Breast epithelium (tissue), 4 donors: ENCODE results near the gene UNC119. TPM values are rescaled to one million over a fixed set of nuclear protein-coding genes. Genes with fewer than 3 reads are reported as not detected.

Experiments used
- DNase-seq, 2 donors: peaks; one replicate each; pipeline ENCODE4 v3.0.0-alpha.2; 2019; ENCODE audit warnings: low spot score in 2 of 2
- H3K27ac ChIP-seq, 2 donors: fragments of 200-600 bp; sonication (generic) in 1 of 2; one replicate each; pipeline ENCODE4 v1.5.1; 2016 to 2019; ENCODE audit warnings: mild to moderate bottlenecking in 1 of 2
- H3K27me3 ChIP-seq, 2 donors: fragments of 200-600 bp; sonication (generic) in 1 of 2; one replicate each; pipeline versions ENCODE4 v1.5.1 to v1.6.0; 2017 to 2019; ENCODE audit warnings: control low read depth in 1 of 2, mild to moderate bottlenecking in 1 of 2
- H3K36me3 ChIP-seq: fragments of 200-600 bp; one replicate; pipeline ENCODE4 v1.5.1; 2019
- H3K4me1 ChIP-seq, 2 donors: fragments of 200-600 bp; sonication (generic); one replicate each; pipeline ENCODE4 v1.5.1; 2016 to 2019; ENCODE audit warnings: control low read depth in 1 of 2
- H3K4me3 ChIP-seq, 3 donors: fragments of 200-600 bp; sonication (generic); 1 replicate in 2 of 3; 2 replicates in 1 of 3; pipeline ENCODE4 v1.5.1; 2016 to 2019; ENCODE audit warnings: mild to moderate bottlenecking in 3 of 3, moderate library complexity in 2 of 3
- H3K9me3 ChIP-seq, 2 donors: fragments of 200-600 bp; sonication (generic) in 1 of 2; one replicate each; pipeline ENCODE4 v1.5.1; 2016 to 2019; ENCODE audit warnings: control low read depth in 1 of 2
- CTCF ChIP-seq, 3 donors: fragments of 450-650 bp; IDR thresholded peaks; one replicate each; pipeline ENCODE4 v1.5.1; 2016 to 2017; ENCODE audit warnings: antibody characterized with exemption in 3 of 3, mild to moderate bottlenecking in 3 of 3, moderate library complexity in 3 of 3
- POLR2A ChIP-seq: fragments of 450-650 bp; IDR thresholded peaks from one replicate; pipeline ENCODE4 v1.6.1; 2016; ENCODE audit warnings: antibody characterized with exemption, mild to moderate bottlenecking, moderate library complexity
- POLR2AphosphoS5 ChIP-seq, 3 donors: sonication (generic); formaldehyde crosslinking; IDR thresholded peaks; one replicate each; pipeline ENCODE4 v1.6.1; 2017; ENCODE audit warnings: antibody characterized with exemption in 3 of 3
- intact Hi-C: fragments of 100-400 bp; cut with DNase I; formaldehyde crosslinking; loops from one replicate; pipeline ENCODE4 v1.15.1; 2023; ENCODE audit warnings: low total_unique reads
- total RNA-seq, 3 donors: library from RNA; depleted of rRNA; stranded (reverse); fragments of >200 nt; gene quantifications; one replicate each; pipeline ENCODE4 v1.1.0, GENCODE V29; 2016

UNC119 gene
- total RNA-seq, 3 donors from 2014 or later, result 19.2 to 34.1 (median 32.9) TPM

- Histone ChIP-seq H3K9me3 (no peaks in the 10 kb centered on the region), H3K4me1 (peaks cover 0 to 10% of the 10 kb centered on the region in 2 donors), H3K27me3 (no peaks in the 10 kb centered on the region), H3K27ac (peak overlapping the region; percentile 66 to 78), H3K4me3 (peak overlapping the region; percentile 62 to 95 (median 81)), H3K36me3 (peaks cover 10% of the 10 kb centered on the region)
- intact Hi-C loops, result no loop called here
- TF ChIP-seq POLR2A (no peak), CTCF (IDR thresholded peaks at IDR 0.05) (no peak), POLR2AphosphoS5 (IDR thresholded peaks at IDR 0.05) (no peak)
- no peak for DNase-seq
Observed at GRCh38 chr17:28551421-28552175, 826 bp downstream of the UNC119 start.

DNA sequence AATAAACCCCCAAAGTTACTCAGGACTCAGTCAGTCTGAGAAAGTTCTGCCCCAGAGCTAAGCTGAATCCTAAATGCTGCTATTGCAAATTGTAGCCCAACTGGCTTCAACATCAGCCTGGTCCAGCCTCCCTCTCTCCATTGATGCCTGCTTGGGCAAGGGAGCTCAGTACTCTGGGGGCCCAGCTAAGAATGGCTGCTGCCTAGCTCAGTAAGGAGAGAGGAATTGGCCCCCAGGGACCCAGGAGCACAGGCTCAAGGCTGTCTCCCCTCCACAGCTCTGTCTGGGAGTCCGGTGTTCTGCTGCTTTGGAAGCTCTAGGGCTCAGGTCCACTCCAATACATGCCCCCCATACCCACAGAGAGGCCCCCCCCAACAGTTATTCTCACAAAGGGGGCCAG is 1.6 kb downstream of the UNC119 start:
- Histone ChIP-seq H3K27ac (no peak overlapping the region), H3K4me3 (no peak overlapping the region), H3K4me1 (peaks cover 0 to 10% of the 10 kb centered on the region in 2 donors), H3K36me3 (peaks cover 10% of the 10 kb centered on the region), H3K9me3 (no peaks in the 10 kb centered on the region), H3K27me3 (no peaks in the 10 kb centered on the region)
- no peak for DNase-seq
- TF ChIP-seq POLR2A, result no peak
- no peak for TF ChIP-seq CTCF (IDR thresholded peaks at IDR 0.05)
- TF ChIP-seq POLR2AphosphoS5 (IDR thresholded peaks at IDR 0.05), result no peak
- intact Hi-C loops, result no loop called here

DNA sequence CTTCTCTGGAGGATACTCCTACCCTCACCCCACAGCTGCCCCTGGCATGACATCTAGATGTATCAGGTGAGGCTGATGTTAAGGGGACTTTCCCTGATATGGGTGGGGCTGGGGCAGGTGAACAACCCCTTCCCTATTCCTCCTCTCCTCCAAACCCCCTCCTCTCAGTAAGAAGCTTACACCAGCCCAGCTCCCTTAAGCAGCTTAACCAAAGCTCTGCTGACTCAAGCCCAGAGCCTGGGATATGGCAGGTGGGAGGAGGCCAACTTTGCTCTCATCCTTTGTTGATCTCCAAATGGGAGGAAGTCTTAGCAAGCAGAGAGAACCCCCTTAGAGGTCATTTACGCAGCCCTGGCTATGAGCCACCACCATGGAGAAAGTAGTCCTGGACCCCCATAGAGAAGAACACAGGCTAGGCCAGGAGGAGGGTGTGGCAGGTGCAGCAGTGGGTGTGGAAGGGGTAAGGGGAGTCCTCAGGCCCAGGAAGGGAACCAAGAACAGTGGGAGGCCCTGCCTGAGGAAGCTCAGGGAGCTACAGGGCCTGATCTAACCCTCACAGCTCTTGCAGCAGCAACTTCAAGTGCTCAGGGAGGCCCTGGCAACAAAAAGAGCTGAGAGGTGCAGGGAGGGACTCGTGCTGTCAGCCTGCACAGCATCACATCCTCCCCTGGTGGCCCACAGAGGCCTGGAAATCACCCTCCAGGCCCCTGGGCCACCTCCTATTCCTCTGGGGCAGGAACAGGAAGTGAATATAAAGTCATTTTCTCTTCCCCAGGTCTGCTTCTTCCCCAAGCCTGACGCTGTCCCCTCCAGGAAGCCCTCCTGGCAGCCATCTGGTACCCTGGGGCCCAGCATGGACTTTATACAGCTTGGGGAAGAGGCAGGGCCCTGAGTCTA is 2.9 kb downstream of the UNC119 start:
- H3K27ac ChIP-seq, result no peak overlapping the region
- H3K36me3 ChIP-seq, result peaks cover 9% of the 10 kb centered on the region
- H3K4me1 ChIP-seq, result peaks cover 0 to 10% of the 10 kb centered on the region in 2 donors
- no peaks in the 10 kb centered on the region for H3K9me3 ChIP-seq
- no peak for DNase-seq
- intact Hi-C loops, result no loop called here
- TF ChIP-seq CTCF (IDR thresholded peaks at IDR 0.05), result no peak
- no peak for TF ChIP-seq POLR2AphosphoS5 (IDR thresholded peaks at IDR 0.05)
- no peak for TF ChIP-seq POLR2A
- no peak overlapping the region for H3K4me3 ChIP-seq
- no peaks in the 10 kb centered on the region for H3K27me3 ChIP-seq

GRCh38 chr17:28548417-28549130 is 3.9 kb downstream of the UNC119 start:
- DNase-seq, result no peak
- TF ChIP-seq POLR2A (no peak), POLR2AphosphoS5 (IDR thresholded peaks at IDR 0.05) (no peak), CTCF (IDR thresholded peaks at IDR 0.05) (no peak)
- Histone ChIP-seq H3K4me1 (peaks cover 0 to 10% of the 10 kb centered on the region in 2 donors), H3K27ac (no peak overlapping the region), H3K36me3 (no peaks in the 10 kb centered on the region), H3K4me3 (no peak overlapping the region), H3K27me3 (no peaks in the 10 kb centered on the region), H3K9me3 (no peaks in the 10 kb centered on the region)
- intact Hi-C loops, result no loop called here
